ENCODE results near the gene CDC42SE2. TPM values are rescaled to one million over a fixed set of nuclear protein-coding genes. Genes with fewer than 3 reads are reported as not detected.
"Not testable (repeated sequence)": the region's sequence is repeated elsewhere in the genome, so short reads cannot be mapped to it uniquely, and the experiment has no call there.

CDC42SE2 gene
- total RNA-seq, 1 donor from 2014 or later = 8.6 TPM

DNA sequence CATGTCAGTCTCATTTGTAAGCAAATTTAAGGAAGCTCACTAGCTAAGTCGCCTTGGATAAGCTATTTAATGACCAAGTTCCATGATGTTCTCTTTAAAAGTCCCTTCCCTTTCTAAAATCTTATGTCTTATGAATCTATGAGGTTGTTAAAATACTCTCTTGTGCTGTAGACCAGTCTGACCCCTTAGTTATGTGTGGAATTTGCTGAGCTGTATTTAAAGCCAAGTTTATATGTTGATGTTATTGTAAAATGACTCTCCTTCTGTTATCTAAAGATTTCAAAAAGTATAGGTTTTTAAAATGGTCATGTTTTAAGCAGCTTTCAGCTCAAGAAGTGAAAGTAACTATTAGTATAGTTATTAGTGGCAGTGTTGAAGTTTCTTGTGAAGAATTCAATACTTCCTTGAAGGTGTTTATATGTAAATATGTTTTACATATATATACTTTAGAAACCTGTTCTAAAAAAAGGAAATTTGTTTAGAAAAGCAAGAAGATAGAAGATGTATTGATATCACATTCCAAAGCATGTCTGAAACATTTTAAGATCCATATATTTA lies 92.2 kb downstream of the CDC42SE2 start:
- no peak for DNase-seq (ENCODE audit: low spot score)
- intact Hi-C loops (cut with DNase I) = no loop called here

DNA sequence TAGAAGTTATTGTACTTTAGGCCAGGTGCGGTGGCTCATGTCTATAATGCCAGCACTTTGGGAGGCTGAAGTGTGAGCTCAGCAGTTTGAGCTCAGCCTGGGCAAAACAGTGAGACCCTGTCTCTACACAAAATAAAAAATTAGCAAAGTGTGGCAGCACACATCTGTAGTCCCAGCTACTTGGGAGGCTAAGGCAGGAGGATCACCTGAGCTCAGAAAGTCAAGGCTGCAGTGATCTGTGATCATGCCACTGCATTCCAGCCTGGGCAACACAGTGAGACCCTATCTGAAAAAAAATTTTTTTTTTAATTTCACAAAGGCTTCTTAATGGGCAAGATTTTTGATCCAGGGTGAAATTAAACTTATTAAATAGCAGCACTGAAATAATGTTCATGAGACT lies 92.8 kb downstream of the CDC42SE2 start:
- DNase-seq (ENCODE audit: low spot score) = no peak
- intact Hi-C loops (cut with DNase I) = no loop called here

DNA sequence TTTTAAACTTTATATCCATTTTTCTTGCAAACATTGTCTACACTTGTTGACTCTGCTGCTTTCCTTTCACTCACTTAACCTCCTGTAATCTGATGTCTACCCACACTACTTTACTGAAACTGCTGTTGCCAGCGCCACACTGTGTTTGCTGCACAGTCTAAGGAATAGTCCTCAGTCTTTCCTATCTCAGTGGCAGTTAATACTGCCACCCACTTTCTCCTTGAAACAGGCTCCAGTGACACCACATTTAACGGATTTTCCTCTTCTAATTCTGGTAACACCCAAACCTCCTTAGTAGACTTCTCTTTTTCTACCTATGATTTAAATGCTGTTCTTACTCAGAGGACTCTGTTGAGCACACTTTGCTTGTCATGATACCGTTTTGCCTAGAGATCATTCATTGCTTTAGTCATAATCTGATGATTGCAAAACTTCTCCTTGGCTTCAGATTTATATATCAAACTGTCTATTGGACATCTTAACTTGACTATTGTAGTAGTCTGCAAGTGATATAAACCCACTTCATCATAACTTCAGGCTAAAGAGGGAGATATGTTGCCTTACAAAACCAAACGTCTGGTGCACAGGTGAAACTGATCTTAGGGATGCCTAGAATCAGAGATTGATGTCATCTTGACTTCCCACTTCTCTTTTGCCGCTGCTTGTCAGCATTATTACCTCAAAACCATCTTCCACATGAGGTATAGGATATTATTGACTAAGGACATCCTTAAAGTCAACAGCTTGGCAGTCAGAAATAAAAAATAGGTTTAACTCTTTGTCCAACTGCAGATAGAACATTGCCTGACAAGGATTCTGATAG lies 94.1 kb downstream of the CDC42SE2 start:
- intact Hi-C loops (cut with DNase I) = no loop called here
- DNase-seq (ENCODE audit: low spot score) = no peak

DNA sequence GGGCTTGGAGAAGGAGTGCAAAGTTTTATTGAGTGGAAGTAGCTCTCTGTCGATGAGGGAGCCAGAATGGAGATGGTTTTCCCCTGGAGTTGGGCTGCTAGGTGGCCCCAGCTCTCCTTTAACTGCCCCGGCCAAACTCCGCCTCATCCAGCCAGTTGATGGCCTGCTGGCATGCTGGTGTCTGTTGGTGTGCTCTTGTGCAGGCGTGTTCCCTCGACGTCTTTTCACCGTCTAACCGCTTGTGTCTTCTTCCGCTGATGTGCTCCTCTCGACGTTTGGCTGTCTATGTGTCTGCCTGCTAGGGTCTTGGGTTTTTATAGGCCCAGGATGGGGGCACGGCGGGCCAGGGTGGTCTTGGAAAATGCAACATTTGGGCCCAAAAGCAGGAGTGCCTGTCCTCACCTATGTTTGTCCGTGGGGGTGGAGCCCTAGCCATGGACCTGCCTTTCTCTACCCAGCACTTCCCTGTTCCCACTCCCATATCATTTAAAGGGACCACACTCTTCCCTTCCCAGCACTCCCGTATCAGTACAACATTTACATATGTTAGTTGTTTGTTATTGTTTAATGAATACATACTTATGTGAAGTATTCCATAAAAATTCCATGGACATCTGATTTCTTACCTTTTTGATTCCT lies 97.9 kb downstream of the CDC42SE2 start:
- intact Hi-C loops (cut with DNase I) = no loop called here
- no peak for DNase-seq (ENCODE audit: low spot score)

- intact Hi-C loops (cut with DNase I) = no loop called here
- no peak for DNase-seq (ENCODE audit: low spot score)
Measured at GRCh38 chr5:131363811-131364506, 100.1 kb downstream of the CDC42SE2 start.

DNA sequence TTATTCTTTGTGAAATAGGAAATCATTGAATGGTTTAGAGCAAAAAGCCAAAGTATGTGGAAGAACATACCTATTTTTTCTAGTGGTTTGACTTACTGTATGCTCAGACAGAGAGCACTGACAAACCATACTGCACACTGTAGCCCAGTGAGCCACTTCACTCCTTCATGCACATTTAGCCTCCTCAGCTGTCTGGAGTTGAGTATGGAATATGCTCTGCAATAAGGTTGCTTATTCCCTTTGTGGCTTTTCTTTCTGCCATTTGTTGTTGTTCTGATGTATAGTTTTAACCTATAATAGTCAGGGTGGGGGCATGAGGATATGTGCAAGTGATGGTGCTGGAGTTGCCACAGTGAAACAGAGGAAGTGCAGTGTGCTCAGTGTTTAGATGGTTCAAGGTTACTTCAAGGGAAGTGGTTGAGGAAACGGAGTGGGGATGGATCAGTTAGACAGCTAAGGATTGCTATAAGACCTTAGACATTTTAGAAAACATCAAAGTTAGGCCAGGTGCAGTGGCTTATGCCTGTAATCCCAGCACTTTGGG lies 100.7 kb downstream of the CDC42SE2 start:
- intact Hi-C loops (cut with DNase I) = no loop called here

DNA sequence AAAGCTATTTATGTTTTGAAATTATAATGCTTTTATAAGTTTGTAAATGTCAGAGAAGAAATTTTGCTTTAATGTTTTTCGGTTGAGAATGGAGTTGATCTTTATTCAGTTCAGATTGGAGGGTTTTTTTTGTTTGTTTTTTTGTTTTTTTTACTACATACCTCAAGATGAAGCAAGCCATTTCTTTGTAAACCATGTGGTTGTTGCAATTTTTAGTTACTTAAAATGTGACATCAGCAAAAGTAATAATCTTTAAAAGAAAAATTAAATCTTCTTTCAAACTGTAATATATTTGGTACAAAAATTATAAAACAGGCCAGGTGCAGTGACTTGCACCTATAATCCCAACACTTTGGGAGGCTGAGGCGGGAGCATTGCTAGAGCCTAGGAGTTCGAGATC lies 102.6 kb downstream of the CDC42SE2 start:
- intact Hi-C loops (cut with DNase I) = no loop called here
- no peak for DNase-seq (ENCODE audit: low spot score)

More for the DNA sequence above, 100.7 kb downstream of the CDC42SE2 start:
- DNase-seq (ENCODE audit: low spot score) = no peak

GRCh38 chr5:131367219-131367860 lies 103.5 kb downstream of the CDC42SE2 start:
- intact Hi-C loops (cut with DNase I) = no loop called here
- no peak for DNase-seq (ENCODE audit: low spot score)

GRCh38 chr5:131368866-131369265 lies 105.0 kb downstream of the CDC42SE2 start:
- intact Hi-C loops (cut with DNase I) = no loop called here
- no peak for DNase-seq (ENCODE audit: low spot score)

GRCh38 chr5:131369558-131369957 lies 105.7 kb downstream of the CDC42SE2 start:
- DNase-seq (ENCODE audit: low spot score) = no peak

DNA sequence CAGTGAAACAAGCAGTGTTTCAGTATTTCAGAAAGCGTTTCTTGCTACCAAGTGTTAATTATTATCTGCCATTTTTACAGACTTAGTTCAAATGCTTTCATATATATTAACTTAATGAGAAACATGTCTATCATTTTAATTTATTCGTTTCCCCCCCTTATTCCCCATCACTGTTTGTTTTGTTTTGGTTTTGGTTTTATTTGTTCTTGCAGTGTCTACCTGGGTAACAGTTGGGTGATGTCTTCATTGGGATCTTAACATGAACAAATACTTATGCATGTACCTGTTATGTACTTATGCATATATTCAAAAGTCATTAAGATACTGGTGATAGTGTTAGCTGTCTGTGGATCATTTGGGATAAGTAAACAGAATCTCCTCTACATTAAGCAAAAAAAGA lies 108.0 kb downstream of the CDC42SE2 start:
- DNase-seq (ENCODE audit: low spot score) = no peak
- intact Hi-C loops (cut with DNase I) = no loop called here

More at GRCh38 chr5:131369558-131369957, 105.7 kb downstream of the CDC42SE2 start:
- intact Hi-C loops (cut with DNase I) = no loop called here

DNA sequence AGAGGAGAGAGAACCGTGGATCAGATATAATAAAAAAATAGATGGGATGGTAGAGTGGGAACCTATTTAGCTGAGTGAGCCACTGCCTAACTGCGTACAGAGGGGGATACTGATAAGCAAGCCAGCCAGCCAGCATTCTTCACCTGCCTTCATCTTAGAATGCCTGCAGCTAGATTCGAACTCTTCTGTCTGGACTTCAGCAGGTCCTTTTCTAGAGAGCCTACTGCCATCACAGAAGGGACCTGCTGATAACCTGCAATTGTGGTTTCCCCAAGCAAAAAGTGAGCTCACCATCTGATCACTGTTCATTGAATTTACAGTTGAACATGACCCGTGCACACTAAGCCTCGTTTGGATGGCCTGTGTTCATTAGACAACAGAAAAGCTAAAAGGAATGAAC lies 109.4 kb downstream of the CDC42SE2 start:
- no peak for DNase-seq (ENCODE audit: low spot score)
- intact Hi-C loops (cut with DNase I) = no loop called here

- intact Hi-C loops (cut with DNase I) = no loop called here
- no peak for DNase-seq (ENCODE audit: low spot score)
Measured at GRCh38 chr5:131375351-131375750, 111.5 kb downstream of the CDC42SE2 start.

GRCh38 chr5:131377346-131377745 lies 113.5 kb downstream of the CDC42SE2 start:
- no peak for DNase-seq (ENCODE audit: low spot score)
- intact Hi-C loops (cut with DNase I) = no loop called here

- intact Hi-C loops (cut with DNase I) = no loop called here
- DNase-seq (ENCODE audit: low spot score) = no peak
Measured at GRCh38 chr5:131377785-131378325, 114.0 kb downstream of the CDC42SE2 start.

DNA sequence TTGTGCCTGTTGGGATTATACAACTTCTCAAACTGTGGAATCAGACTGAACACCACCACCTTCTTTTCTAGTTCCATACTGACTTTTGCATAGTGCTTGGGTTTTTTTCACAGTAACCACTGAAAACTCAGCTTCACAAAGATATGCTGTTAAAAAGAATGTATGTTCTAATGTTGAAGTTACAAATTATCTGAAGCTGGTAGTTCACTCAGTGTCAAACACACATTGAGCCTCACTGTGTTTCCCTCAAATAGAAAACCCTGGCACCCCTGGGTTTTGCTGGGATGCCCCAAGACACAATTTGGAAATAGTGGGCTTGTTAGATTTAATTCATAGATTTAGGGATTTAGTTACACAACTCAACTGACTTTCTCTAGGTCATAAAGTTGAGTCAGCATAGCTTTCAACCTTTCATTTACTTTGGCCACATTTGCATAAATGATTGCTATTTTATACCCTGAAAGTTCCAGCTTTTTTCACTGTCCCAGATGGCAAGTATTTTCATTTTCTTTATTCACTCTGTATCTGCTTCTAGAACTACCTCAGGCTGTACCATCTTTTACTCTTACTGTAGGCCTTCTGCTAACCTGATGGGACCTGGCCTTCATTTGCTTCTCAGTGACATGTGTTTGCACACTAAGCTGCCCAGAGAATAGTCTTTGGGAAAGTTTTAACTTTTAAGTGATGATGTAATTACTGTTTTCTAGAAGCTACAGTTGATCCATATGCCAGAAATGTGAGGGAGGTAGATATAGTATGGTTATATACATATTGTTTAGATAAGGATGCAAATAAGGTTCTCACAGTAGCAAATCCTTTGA lies 115.1 kb downstream of the CDC42SE2 start:
- intact Hi-C loops (cut with DNase I) = no loop called here
- no peak for DNase-seq (ENCODE audit: low spot score)

DNA sequence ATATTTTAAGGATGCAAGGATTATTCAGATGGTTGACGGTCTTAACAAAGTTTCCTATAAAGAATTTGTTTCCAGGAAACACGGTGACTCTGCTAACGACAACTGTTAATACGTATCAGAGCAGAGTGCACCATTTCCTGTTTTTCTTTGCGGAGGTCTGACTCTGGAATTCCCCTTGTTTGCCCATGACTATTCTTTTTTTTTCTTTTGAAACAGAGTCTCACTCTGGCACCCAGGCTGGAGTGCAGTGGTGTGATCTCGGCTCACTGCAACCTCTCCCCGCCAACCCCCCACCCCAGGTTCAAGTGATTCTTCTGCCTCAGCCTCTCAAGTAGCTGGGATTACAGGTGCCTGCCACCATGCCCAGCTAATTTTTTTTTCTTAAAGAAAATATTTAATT lies 115.9 kb downstream of the CDC42SE2 start:
- DNase-seq (ENCODE audit: low spot score) = no peak
- intact Hi-C loops (cut with DNase I) = loop anchor here (10.0 kb wide), 1 partner anchor 215 kb away; the partner anchor contains the start of gene HINT1

DNA sequence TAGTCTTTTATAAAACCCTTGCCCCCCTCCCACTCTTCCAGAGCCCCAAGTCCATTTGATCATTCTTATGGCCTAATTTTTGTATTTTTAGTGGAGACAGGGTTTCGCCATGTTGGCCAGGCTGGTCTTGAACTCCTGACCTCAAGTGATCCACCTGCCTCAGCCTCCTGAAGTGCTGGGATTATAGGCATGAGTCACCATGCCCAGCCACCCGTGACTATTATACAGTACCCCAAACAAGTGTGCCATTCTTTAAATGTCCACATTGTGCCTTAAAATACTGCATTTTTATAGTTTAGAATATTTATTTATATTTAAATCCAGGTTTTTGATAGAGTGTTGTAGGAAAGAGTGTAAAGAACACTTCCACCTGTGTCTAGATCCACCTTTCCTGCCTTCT lies 116.4 kb downstream of the CDC42SE2 start:
- intact Hi-C loops (cut with DNase I) = loop anchor here (10.0 kb wide), 1 partner anchor 215 kb away; the partner anchor contains the start of gene HINT1
- DNase-seq (ENCODE audit: low spot score) = not testable (repeated sequence)
